BLaER1 (cell line): Measurements from ENCODE around the gene PITPNM3.
A peak's percentile ranks its signal among the peaks of the same experiment; 100 is the strongest.

ENCODE experiments used
- H3K27ac ChIP-seq: shearing (Covaris generic); formaldehyde crosslinking; 2 replicates; pipeline ENCODE4 v1.8.1; 2022
- H3K27me3 ChIP-seq: shearing (Covaris generic); formaldehyde crosslinking; 2 replicates; pipeline ENCODE4 v1.8.1; 2022
- H3K36me3 ChIP-seq: shearing (Covaris generic); formaldehyde crosslinking; 2 replicates; pipeline ENCODE4 v1.8.1; 2022
- H3K4me1 ChIP-seq: shearing (Covaris generic); formaldehyde crosslinking; 2 replicates; pipeline ENCODE4 v1.8.1; 2022
- H3K4me2 ChIP-seq: shearing (Covaris generic); formaldehyde crosslinking; 2 replicates; pipeline ENCODE4 v1.8.1; 2022
- H3K4me3 ChIP-seq: shearing (Covaris generic); formaldehyde crosslinking; 2 replicates; pipeline ENCODE4 v1.8.1; 2022
- H3K9ac ChIP-seq: shearing (Covaris generic); formaldehyde crosslinking; 2 replicates; pipeline ENCODE4 v1.8.1; 2022
- H3K9me3 ChIP-seq: shearing (Covaris generic); formaldehyde crosslinking; 2 replicates; pipeline ENCODE4 v1.8.1; 2022
- H4K20me1 ChIP-seq: shearing (Covaris generic); formaldehyde crosslinking; 2 replicates; pipeline ENCODE4 v1.8.1; 2022
- Cebpa-rat ChIP-seq: shearing (Covaris generic); IDR thresholded peaks from 2 replicates; pipeline ENCODE4 v1.8.1; 2022

Gene PITPNM3

DNA sequence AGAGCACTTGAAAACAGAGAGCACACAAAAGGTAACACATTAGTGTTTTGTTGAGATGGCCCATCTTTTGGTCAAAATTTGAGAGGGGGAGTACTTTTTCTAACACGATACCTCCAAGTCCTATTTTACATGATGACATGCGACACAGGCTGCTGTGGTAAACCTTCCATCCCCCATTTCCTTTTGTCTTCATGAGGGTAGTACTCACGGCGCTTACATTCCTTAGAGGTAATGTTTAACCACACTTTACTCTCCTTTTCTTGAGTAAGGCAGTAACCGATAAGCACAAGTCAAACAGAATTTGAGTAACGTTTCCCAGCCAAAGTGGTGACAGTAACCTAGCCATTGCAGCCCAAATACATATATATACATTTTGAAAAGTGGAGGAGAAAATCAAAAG, 35.8 kb upstream of the PITPNM3 start:
- TF ChIP-seq Cebpa-rat = no peak
- Histone ChIP-seq H3K4me1 (no peaks in the 10 kb centered on the region), H3K27me3 (no peaks in the 10 kb centered on the region), H3K9ac (no peak overlapping the region), H3K27ac (no peak overlapping the region), H3K36me3 (peaks cover 93% of the 10 kb centered on the region), H3K4me3 (no peak overlapping the region), H4K20me1 (no peaks in the 10 kb centered on the region), H3K4me2 (no peak overlapping the region), H3K9me3 (no peaks in the 10 kb centered on the region)

DNA sequence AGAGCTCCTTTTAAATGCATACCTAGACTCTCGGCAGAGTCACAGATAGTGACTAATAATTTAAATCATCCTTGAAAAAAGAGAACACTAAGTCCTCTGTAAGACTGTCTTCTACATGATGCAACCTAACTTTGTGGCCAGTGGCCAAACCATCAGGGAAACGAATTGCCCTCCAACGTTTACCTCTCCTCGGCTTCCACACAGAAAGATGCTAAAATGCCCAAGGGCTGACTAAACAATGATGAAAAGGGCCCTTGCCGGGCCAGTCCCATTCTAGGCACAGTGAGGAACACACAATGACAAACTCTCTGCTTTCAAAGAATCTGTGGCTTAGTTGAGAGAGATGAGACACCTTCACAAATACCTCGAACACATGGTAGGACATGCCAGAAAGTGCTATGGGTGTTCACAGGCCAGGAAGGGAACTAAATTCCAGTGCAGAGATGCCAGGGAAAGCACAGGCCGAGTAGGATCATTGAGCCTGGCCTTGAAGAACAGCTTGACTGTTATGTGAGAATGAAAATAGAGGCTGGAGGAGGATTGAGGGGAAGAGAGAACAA, 35.3 kb upstream of the PITPNM3 start:
- Histone ChIP-seq H3K4me1 (no peaks in the 10 kb centered on the region), H3K9me3 (no peaks in the 10 kb centered on the region), H3K9ac (no peak overlapping the region), H4K20me1 (no peaks in the 10 kb centered on the region), H3K4me2 (no peak overlapping the region), H3K36me3 (peaks cover 94% of the 10 kb centered on the region), H3K4me3 (no peak overlapping the region), H3K27me3 (no peaks in the 10 kb centered on the region), H3K27ac (no peak overlapping the region)
- TF ChIP-seq Cebpa-rat = no peak

DNA sequence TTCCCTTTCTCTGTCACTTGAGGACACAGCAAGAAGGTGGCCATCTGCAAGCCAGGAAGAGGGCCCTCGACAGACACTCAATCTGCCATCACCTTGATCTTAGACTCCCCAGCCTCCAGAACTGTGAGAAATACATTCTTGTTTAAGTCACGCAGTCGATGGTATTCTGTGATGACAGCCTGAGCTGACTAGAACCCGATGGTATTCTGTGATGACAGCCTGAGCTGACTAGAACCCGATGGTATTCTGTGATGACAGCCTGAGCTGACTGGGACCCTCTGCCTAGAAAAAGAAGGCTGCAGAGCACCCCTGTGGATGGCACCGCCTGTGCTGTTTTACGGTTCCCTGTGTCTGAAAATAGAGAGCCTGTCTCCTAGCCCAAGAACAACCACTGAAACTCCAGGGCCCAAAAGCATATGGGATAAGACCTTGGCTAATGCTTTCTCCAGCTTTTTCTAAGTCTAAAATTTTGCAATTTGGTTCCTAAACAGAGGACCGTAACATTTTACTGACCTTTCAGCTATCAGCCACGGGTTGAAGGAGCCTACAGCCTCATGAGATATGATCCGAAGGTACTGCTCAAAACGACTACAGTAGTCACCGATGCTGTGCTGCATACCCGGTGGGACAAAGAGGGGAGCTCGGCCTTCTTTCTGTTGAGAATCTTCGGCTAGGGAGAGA, 33.1 kb upstream of the PITPNM3 start:
- no peak overlapping the region for H3K27ac ChIP-seq
- no peak for TF ChIP-seq Cebpa-rat
- H3K9ac ChIP-seq = no peak overlapping the region
- H3K36me3 ChIP-seq = peaks cover 96% of the 10 kb centered on the region
- no peak overlapping the region for H3K4me3 ChIP-seq
- no peaks in the 10 kb centered on the region for H3K27me3 ChIP-seq
- H3K4me1 ChIP-seq = no peaks in the 10 kb centered on the region
- H3K9me3 ChIP-seq = peaks cover 12% of the 10 kb centered on the region
- H3K4me2 ChIP-seq = no peak overlapping the region
- H4K20me1 ChIP-seq = no peaks in the 10 kb centered on the region

DNA sequence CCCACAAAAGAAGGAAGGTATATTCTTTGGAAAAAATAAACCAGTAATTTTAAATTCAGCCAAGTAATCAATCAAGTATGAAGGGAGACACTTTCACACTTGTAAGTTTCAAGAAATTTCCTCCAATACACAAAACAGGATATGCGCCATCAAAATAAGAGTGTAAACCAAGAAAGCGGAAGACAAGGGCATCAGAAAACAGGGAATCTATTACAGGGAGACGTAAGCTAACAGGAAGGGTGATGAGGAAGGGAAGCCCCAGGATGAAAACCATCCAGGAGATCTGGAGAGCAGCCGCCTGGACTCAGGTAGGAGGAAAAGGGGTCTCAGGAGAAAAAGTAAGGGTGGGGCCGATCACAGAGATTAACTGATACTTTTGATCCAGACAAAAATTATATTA, 31.8 kb upstream of the PITPNM3 start:
- peaks cover 96% of the 10 kb centered on the region for H3K36me3 ChIP-seq
- peaks cover 25% of the 10 kb centered on the region for H3K9me3 ChIP-seq
- H4K20me1 ChIP-seq = no peaks in the 10 kb centered on the region
- no peak overlapping the region for H3K4me2 ChIP-seq
- TF ChIP-seq Cebpa-rat = no peak
- H3K4me1 ChIP-seq = no peaks in the 10 kb centered on the region
- no peaks in the 10 kb centered on the region for H3K27me3 ChIP-seq
- no peak overlapping the region for H3K9ac ChIP-seq
- no peak overlapping the region for H3K27ac ChIP-seq
- H3K4me3 ChIP-seq = no peak overlapping the region

DNA sequence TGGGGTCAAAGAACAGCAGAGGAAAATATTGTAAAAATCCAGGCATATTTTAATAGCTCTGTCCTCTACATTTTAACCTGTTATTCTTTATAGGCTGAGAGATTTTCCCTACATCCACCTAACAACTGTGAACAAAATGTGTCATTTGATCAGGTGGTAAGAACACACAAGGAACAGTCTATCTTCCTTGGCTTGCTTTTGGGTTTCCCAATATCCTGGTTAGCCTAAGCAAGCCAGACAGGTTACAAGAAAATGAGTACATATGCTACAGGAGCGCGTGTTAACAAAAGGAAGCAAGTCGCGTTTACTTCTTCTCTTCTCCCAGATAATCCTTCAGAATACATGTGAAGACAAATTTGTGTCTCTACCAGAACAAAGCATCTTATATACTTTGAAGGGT, 31.0 kb upstream of the PITPNM3 start:
- no peak overlapping the region for H3K4me3 ChIP-seq
- no peak for TF ChIP-seq Cebpa-rat
- H3K36me3 ChIP-seq = peaks cover 93% of the 10 kb centered on the region
- H3K4me2 ChIP-seq = no peak overlapping the region
- H3K4me1 ChIP-seq = no peaks in the 10 kb centered on the region
- no peak overlapping the region for H3K9ac ChIP-seq
- H3K27ac ChIP-seq = no peak overlapping the region
- H3K27me3 ChIP-seq = no peaks in the 10 kb centered on the region
- H3K9me3 ChIP-seq = peaks cover 26% of the 10 kb centered on the region
- no peaks in the 10 kb centered on the region for H4K20me1 ChIP-seq

DNA sequence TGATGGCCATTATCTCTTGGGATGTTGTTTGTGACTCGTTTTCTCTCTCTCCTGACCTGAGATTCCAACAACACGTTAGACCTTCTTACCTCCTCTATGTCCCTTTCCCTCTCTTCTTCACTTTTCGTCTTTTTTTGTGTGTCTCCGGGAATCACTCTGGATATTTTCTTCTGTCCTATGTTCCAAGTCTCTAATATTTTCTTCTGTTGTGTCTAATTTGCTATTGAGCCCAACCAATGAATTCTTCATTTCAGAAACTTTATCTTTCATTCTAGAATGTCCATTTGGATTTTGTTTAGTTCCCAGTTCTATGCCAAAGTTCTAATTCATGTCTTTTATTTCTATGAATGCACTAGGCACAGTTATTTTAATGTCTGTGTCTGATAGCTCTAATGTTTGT, 27.1 kb upstream of the PITPNM3 start:
- no peaks in the 10 kb centered on the region for H4K20me1 ChIP-seq
- H3K27me3 ChIP-seq = no peaks in the 10 kb centered on the region
- no peak for TF ChIP-seq Cebpa-rat
- H3K9ac ChIP-seq = no peak overlapping the region
- peaks cover 9% of the 10 kb centered on the region; the same call in 1 of the 2 replicates for H3K4me1 ChIP-seq
- no peak overlapping the region for H3K4me3 ChIP-seq
- H3K27ac ChIP-seq = no peak overlapping the region
- peaks cover 82% of the 10 kb centered on the region for H3K36me3 ChIP-seq
- H3K9me3 ChIP-seq = peaks cover 26% of the 10 kb centered on the region
- H3K4me2 ChIP-seq = no peak overlapping the region

DNA sequence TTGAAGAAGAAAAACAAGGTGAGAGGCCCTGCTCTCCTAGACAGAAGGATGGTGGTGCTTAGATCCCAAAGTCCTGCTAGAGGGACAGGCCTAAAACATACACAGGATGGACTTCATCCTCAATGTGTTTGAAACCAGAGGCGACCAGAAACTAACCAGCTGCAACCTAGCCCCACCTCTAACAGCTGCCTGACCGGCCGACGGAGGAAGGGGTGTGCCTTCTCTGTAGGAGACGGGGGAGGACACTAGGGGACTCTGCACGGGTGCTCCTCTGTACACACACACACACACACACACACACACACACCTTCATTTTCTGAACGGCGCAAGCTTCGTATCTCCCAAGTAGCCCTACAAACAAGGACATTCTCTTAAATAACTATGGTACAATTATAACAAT, 24.3 kb upstream of the PITPNM3 start:
- no peak overlapping the region for H3K4me3 ChIP-seq
- H3K27me3 ChIP-seq = no peaks in the 10 kb centered on the region
- no peak overlapping the region for H3K27ac ChIP-seq
- peaks cover 70% of the 10 kb centered on the region for H3K36me3 ChIP-seq
- no peak for TF ChIP-seq Cebpa-rat
- no peak overlapping the region for H3K4me2 ChIP-seq
- H3K9ac ChIP-seq = no peak overlapping the region
- peaks cover 19% of the 10 kb centered on the region; the same call in 1 of the 2 replicates for H3K9me3 ChIP-seq
- H3K4me1 ChIP-seq = peaks cover 25% of the 10 kb centered on the region
- H4K20me1 ChIP-seq = no peaks in the 10 kb centered on the region

DNA sequence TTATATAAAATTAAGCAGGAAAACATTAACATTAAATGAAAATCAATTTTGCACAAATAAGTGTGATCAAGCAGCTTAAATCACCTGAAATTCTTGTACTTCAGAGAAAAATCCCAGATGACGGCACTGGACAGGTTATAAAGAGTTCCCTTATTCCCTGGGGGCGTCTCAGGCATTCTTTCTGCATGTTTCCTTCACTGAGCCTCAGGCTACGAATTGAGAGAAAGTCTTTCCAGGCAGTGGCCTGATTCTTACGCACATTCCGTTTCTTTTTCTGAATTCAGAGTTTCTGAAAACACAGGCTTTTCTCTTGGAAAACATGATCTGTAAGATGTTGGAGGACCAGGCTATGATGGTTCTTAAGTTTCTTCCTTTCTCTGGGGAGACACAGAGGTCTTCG, 22.1 kb upstream of the PITPNM3 start:
- Histone ChIP-seq H3K4me3 (no peak overlapping the region), H3K27me3 (no peaks in the 10 kb centered on the region), H3K27ac (no peak overlapping the region), H3K4me1 (peaks cover 42% of the 10 kb centered on the region), H3K36me3 (peaks cover 48% of the 10 kb centered on the region), H4K20me1 (no peaks in the 10 kb centered on the region), H3K9ac (no peak overlapping the region), H3K4me2 (no peak overlapping the region), H3K9me3 (peaks cover 5% of the 10 kb centered on the region; the same call in 1 of the 2 replicates)
- no peak for TF ChIP-seq Cebpa-rat

DNA sequence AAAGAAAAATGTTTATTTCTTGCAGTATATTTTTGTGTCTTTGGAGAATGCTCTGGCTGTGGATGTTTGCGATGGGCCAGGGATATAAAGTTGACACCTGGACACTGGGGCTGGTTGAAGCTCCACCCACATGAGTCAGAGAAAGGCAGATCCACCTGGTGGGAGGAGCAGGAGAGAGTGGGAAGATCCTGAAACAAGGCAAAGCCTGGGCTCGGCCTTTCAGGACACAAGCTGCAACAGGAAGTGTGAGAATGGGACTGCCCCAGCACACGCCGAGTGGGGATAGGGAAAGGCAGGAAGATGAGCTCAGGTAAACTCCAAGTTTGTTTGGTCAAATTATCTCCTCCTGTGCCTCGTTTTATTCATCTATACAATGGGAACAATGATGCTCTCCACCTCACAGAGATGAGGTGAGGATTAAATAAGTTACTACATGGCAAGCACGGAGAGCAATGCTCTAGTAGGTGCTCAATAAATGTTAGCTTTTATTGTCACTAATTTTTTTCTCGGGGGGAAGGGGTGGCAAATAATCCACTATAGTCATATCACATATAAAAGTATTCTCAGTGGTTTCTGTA, 21.4 kb upstream of the PITPNM3 start:
- H4K20me1 ChIP-seq = no peaks in the 10 kb centered on the region
- peaks cover 48% of the 10 kb centered on the region for H3K36me3 ChIP-seq
- H3K27ac ChIP-seq = no peak overlapping the region
- H3K9ac ChIP-seq = no peak overlapping the region
- H3K4me2 ChIP-seq = no peak overlapping the region
- no peak overlapping the region for H3K4me3 ChIP-seq
- no peak for TF ChIP-seq Cebpa-rat
- no peaks in the 10 kb centered on the region for H3K27me3 ChIP-seq
- H3K9me3 ChIP-seq = no peaks in the 10 kb centered on the region
- peaks cover 42% of the 10 kb centered on the region for H3K4me1 ChIP-seq

DNA sequence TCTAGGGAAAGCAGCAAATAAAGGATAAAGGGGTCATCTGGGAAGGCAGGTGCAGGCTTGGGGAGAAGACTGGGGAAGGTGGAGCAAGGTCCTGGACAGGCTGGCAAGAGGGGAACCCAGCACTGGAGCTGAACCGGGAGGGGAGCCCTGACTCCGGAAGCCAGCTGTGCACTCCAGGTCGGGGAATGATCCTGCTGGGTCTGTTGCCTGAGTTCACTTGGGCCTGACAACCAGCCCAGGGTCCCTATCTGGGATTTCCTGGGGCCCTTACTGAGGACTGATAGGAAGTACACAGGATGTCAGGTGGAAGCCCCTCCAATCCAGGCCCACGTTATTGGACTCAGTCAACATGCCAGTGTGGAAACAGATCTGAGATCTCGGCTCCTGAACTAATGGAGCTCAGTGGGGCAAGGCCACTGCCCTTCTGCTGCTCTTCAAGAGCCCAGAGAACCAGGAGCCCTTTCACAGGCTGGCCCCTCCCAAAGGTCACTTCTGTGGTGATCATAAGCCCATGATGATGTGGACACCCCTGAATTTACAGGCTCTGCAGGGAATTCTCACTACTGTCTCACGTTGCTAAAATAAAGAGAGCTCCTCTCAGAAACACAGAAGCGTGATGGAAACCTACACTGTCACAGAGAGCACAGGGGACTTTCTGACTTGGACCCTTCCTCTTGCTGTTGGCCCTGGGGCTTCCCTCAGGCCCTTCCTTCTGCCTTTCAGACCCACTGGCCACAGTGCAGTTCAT, 19.9 kb upstream of the PITPNM3 start:
- peak overlapping the region; percentile 73 for H3K27ac ChIP-seq

More for the DNA sequence above, 19.9 kb upstream of the PITPNM3 start:
- Histone ChIP-seq H4K20me1 (no peaks in the 10 kb centered on the region), H3K4me1 (peaks cover 42% of the 10 kb centered on the region), H3K36me3 (peaks cover 38% of the 10 kb centered on the region), H3K4me2 (peak overlapping the region; percentile 81), H3K9me3 (no peaks in the 10 kb centered on the region), H3K4me3 (no peak overlapping the region), H3K27me3 (no peaks in the 10 kb centered on the region), H3K9ac (peak overlapping the region; percentile 39; the same call in 1 of the 2 replicates)
- TF ChIP-seq Cebpa-rat = no peak
